Stromal cell of bone marrow (primary cell): ENCODE data around the gene FAM229B.
"Not testable (repeated sequence)": the region's sequence is repeated elsewhere in the genome, so short reads cannot be mapped to it uniquely, and the experiment has no call there.

Source experiments
- DNase-seq: peaks from one replicate; pipeline ENCODE4 v3.0.0-alpha.2; 2012; ENCODE audit warnings: low read depth

The FAM229B gene, protein sequence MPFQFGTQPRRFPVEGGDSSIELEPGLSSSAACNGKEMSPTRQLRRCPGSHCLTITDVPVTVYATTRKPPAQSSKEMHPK

DNA sequence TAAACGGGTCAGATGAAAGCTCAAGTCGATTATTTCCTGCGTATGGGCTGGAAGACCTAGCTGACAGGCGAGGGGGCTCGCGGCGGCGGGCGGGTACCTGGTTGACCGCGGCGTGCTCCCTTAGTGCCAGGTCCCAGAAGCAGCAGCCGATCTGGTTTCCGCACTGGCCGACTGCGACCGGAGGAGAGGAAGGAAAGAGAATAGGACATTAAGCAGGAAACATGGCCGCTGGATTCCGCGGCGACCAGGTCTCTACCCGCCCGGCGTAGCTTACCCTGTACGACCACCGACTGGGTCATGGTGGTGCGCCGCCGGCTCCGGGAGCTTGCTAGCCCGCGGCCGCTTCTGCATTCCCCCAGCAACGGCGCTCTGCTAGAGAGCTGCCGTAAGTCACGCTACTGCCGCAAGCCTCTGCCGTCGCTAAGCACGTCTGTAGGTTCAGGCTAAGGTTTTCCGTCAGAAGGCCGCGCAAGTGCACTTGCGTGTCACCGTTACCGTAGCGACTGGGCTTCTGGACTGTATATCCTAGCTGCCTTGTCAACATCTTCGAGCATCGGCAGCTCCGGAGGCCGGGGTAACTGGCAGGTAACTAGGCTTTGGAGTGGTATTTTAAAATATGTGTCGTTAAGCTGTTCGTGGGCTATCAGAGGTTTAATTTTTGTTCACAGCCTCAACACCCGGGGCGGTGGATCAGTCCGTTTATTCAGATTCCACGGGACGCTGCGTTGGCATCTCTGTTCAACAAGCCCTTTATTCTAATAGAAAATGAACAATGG is at the start of gene FAM229B, which contains the start of gene TUBE1:
Gene FAM229B, plus strand, starts transcription at position 456 of the 776 bp plus-strand sequence. CDS start 11,693 bp downstream, outside the sequence.
Gene TUBE1, minus strand, starts transcription at position 347 of the 776 bp plus-strand sequence. Its CDS starts 48 bp downstream, at position 299.
- peak; percentile 98 for DNase-seq

DNA sequence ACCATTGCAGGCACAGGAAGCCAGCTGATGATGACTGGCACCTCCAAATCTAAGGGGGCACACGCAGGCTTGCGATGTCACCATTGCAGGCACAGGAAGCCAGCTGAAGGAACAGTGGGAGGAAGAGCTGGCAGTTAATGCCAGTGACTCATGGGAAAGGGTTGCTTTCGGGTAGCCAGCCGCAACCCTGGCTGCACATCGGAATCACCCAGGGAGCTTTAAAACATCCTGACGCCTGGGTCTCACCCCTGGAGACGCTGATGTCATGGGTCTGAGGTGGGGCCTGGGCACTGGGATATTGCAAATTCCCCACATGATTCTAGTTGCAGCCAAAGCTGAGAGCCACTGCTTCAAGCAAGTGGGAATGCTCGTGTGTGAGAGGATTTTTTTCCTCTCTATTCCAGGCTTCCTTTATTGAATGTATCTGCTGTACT is 49.6 kb upstream of the FAM229B start:
- DNase-seq: peak; percentile 97

DNA sequence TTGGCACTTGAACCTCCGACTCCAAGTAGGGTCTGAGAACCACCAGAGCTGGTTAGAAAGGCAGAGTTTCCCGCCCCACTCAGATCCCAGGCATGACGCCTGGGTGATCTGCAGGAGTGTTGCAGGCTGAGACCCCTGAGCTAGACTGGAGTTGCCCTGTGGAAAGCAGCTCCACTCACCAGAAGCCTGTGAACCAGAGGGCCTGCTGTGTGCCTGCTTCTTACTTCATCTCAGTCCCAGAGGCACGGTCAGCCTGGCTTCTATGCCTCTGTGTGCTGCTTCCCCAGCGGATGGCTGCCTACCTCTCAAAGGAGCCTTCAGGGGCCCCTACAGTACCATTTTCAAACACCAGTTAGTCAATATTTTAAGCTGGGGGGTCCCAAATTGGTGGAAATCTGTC is 49.1 kb upstream of the FAM229B start:
- DNase-seq: peak; percentile 28

DNA sequence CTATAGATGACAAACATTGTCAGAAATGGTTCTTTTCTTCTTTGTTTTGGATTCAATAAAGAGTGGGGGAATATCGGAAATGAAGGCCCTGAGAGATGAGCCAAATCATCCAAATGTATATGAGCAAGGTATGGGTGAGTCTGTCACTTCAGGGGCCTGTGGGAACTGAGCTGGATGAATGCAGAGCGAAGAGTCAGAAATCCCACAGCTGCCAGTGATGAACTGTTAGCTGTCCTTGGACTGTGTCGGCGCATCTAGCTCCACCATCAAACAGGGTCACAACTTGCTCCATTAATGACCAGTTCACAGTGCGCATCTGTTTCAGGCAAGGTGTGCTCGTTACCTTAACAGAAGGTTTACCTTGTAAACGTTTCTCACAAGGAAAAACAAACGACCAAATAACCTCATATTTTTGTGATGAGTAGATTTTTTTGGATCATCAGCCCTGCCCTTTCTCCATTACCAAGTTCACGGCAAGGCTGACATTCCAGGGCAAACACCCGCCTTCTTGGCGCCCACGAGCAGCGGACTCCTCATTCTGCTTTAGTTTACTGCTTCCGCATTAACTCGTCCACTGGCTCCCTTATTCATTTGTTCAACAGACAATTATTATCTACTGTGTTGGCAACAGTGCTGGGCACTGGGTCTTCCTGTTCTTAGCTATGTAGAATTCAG is 48.5 kb upstream of the FAM229B start:
- DNase-seq: no peak

DNA sequence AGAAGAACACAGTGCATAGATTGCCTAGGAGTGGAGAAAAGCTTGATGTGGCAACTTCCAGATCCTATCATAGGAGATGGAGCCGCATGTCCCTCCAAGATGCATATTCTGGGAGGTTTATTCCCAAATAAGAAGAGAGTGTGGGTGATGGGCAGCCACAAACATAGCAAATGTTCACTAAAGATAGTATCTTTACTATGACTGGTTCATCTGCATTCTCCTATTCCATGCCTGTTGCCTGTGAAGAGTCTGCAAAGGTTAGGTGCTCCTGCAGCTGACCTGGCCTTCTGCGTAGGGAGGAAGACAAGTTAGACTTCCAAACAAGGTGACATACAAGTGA is 48.0 kb upstream of the FAM229B start:
- DNase-seq: no peak

DNA sequence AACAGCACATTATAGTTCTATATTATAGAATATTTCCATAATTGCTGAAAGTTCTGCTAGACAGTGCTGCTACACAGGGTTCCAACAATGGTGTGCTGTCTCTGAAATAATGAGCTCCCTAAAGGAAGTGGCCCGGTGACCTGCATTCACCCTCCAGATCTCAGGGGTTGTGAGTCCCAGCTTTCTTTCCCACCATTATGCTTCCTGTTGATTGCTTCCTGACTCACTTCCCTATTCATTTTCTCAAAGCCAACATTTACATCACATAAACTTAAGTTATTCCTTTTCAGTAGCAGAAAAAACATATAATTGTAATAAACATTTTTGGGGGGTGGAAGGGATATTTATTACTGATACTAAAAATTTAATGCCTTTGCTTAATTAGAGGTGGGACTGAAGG is 46.4 kb upstream of the FAM229B start:
- DNase-seq: no peak

DNA sequence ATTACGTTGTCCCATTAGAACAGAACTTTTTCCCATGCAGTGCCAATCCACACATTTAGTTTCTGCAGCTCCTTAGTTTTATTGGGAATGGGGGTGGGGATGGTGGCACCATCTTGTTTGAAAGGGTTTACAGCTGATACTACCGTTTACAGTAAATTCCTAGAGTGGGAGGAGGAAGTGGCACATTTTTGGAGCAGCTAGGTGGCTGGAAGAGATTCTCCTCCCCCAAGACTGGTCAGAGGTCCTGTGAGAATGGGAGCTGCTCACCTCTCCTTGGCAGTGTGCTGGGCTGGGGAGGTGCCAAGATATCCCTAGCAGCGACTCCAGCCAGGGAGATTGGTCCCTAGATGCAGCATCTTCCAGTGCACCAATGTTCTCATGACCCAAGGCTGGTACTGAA is 45.9 kb upstream of the FAM229B start:
- DNase-seq: no peak

DNA sequence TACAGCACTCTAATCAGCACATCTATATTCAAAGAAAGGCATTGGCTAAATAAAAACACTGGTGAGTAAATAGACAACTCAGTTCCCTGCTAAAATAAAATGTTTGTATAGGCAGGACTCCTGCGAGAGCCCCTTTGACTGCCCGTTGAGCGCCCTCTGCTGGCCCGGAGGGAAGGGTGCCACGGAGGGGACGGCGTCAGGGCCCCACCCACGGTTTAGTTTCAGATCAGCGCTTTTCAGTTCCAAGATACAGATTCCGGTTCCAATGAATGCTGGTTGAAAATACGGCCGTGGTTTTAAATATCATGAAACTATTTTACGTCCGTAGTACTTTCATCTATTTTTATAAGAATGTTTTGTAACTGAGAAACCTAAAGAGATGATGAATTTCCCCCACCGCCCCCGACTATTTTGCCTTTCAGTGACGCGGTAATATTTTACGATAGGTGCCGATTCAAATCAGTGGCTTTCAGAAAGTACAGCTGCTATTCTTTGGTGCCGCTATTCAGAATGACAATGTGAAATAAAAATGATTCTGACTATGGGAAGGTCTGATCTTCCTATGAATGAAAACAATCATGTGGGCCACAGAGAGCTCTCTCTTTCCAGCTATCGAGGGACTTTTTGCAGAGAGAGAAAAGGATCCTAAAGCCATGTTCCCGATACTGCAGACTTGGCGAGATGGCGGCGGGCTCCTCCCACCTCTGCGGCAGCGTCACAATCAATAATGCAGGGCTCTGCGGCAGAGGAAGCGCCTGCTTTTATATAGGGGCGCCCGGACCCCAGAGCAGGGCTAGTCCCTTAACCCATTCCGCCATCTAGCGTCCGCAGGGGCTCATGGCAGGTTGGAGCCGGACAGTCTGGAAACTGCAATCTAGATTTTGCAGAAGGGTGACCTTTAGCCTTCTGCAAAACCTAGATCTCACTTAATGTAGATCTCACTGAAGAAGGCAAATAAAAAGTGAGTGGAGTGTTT is 44.1 kb upstream of the FAM229B start:
- DNase-seq: peak; percentile 78

DNA sequence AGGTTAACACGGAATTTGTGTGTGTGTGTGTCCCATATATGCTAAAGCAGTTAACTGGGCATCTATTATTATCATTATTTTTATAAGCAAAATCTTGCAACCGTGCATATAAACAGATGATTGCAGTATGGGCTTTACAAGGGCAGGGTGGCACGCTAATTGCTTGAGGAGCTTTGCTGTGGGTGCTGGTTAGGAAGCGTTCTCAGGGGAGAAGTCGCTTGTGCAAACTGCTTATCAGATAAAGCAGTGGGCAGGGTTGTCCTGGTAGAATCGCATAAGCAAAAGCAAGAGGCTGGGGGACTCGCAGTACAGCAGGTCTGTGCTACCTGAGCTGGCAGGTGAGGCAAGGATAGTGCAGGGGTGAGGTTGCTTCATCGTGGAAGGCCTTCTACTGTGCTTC is 43.2 kb upstream of the FAM229B start:
- no peak for DNase-seq

DNA sequence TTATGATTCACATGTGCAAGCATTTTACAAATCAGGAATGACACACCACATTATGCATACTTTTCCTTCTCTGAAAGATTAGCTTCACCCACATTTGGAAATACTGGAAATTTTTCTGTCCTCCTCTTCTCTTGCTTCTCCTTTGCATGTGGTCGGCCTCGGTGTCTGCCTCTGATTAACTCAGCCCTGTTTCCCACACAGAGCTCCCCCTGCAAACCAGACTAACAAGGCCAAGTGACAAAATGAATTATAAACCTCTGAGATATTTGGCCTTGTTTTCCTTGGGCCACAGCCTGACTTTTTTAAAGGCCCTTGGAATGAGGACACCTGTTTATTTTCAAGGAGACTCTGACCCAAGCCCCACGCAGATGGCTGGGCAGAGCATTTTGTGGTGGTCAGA is 42.5 kb upstream of the FAM229B start:
- peak; percentile 78 for DNase-seq

DNA sequence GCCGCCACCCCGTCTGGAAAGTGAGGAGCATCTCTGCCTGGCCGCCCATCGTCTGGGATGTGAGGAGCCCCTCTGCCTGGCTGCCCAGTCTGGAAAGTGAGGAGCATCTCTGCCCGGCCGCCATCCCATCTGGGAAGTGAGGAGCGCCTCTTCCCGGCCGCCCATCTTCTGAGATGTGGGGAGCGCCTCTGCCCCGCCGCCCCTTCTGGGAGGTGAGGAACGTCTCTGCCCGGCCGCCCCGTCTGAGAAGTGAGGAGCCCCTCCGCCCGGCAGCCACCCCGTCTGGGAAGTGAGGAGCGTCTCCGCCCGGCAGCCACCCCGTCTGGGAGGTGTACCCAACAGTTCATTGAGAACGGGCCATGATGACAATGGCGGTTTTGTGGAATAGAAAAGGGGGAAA is 39.9 kb upstream of the FAM229B start:
- not testable (repeated sequence) for DNase-seq

DNA sequence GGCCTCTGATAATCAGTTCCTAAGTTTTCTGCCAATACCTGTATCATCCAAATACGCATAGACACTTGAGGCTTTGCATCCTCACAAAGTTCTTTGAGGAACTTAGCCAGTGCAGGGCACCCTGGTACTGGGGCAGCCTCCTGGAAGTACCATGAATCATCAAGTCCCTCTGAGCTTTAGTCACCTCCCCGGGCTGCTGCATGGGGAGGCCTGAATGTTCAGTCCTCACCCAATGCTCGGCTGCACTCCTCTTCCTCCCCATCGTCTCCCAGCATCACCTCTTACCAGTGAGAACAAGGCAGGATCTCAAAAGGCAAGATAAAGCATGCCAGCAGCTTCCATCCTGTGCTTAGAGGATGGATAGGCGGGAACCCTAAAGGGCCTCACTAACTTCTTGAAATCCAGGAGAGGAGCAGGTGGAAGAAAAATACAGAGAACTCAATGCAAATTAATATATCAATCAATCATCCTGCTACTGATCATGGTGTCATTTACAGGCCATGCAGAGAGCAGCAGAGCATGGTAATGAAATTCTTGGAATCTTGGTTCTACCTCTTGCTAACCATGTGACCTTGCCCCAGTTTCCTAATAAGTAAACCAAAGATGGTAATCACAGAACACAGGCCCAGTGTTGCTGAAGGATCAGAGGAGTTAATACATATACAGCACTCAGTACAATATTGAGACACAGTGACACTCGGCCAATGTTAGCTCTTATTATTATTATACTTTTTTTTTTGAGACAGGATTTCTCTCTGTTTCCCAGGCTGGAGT is 38.2 kb upstream of the FAM229B start:
- no peak for DNase-seq

DNA sequence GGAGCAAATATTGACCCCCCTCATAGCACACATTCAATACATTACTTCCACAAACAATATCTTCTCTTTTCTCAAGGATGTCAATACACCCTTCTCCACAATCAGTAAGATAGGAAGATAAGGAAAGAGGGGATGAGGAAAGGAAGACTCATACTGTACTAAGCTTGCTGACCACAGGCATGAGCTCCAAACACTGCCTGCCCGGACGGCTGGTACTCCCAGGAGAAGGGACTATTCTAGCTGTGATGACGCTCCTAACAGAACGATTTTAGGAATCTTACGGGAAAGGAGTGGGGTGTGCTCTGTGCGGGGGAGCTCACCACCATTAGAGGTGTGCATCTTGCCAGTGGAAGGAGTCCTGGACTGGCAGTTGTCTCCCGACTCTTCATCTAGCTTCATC is 37.4 kb upstream of the FAM229B start:
- DNase-seq: no peak

DNA sequence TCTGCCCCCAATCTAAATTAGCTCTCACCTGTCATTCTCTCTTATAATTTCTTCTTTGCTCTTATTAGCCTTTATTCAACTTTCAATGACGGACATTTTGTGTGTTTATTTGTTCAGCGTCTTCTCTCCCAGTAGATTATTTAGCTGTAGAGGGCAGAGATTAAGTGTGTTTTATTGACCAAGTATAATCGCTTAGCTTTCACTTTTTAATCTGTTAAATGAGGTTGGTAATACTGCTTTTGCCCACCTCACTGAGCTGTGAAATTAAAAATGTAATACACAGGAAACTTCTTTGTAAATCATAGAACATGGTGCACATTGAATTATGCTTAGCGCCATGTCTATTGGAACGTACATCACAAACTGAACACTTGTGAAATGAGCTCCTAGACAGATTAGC is 37.0 kb upstream of the FAM229B start:
- no peak for DNase-seq

DNA sequence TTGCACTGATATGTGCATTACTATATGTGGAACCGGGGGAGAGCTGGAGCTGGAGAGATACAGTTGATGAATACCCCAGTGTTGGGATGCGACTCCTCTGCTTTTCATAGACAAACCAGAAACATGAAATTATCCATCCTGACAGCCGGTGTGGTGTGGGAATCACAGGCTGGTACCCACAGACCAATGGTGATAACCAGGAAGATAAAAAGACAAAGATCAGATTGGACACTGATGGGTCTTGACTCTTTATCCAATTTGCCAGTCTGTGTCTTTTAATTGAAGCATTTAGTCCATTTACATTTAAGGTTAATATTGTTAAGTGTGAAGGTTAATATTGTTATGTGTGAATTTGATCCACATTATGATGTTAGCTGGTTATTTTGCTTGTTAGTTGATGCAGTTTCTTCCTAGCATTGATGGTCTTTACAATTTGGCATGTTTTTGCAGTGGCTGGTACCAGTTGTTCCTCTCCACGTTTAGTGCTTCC is 36.1 kb upstream of the FAM229B start:
- DNase-seq: not testable (repeated sequence)

DNA sequence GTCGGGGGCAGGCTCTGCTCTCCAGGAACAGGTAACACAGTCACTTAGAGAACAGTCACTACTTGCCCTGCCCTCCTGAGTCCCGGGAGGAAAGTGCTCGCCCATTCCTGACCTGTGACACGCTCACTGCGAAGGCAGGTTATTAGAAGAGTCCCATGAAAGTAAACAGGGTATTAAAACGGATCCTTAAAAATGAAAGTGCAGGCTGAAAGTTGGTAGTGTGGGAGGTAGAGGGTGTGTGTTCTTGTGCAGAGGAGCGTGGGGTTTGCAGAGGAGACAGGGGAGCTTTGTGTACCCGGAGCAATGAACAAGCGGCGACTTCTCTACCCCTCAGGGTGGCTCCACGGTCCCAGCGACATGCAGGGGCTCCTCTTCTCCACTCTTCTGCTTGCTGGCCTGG is 33.4 kb upstream of the FAM229B start, which contains the start of gene CCN6:
Gene CCN6, plus strand, starts transcription at position 104 of the 400 bp plus-strand sequence. Its CDS starts 254 bp downstream, at position 358.
- no peak for DNase-seq

DNA sequence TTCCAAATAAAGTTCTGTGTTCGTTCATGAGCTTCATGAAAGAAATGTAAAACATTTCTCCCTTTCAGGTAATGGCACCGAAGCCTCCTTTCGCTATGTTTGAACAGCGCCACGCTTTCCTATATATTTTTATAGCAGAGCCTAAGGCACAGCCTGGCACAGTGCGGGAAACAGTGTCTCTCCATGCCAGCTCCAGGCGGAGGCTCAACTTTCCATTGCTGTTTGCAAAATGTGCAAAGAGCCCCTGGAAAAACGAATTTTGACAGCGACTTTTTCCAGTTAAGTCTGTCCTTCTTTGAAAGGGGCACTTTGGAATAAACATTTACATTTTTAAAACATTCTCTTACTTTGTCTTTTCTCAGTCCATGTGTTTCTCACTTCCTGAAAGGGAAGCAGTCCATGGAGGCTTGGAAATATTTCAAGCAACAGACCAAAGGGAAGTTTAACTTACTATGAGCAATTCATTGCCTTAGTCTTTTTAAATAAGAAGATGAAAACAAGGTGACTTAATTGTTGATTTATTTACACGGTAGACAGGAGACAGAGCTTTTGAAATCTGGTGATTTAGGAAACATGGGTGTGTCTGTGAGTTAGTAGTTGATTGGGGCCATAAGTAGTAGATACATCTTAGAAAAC is 32.7 kb upstream of the FAM229B start:
- no peak for DNase-seq

DNA sequence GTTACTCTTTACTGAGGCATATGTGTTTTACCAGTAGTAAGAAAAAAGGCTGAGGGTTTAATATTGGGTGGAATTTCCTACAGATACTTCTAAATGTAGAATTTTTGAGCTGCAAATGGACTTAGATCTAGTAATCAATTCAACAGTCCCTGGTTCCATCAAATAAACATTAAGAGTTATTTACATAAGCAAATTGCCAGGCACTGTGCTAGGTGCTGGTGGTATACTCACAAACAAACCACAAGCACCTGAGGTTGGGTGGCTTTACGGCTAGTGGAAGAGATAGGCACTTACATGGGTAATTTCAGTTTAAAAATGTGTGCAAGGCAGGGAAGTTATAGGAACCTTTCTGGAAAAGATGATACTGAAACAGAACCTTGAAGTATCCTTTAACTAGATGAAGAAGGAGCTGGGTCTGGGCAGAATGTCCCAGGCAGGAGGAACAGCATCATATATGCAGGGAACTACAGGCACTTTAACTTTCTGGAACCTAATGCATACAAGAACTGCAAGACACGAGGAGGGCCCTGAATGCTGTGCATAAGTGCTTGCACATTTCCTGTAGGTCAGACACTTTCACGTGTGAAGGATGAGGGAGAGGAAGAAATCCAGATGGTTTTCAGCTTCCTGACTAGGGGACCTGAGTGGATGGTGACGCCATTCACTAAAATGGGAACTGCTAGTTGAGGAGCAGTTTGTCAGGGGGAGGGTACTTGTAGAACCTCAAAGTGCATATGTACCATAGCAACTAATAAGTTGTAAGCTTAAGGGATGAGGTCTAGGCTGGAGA is 29.0 kb upstream of the FAM229B start:
- DNase-seq: no peak

DNA sequence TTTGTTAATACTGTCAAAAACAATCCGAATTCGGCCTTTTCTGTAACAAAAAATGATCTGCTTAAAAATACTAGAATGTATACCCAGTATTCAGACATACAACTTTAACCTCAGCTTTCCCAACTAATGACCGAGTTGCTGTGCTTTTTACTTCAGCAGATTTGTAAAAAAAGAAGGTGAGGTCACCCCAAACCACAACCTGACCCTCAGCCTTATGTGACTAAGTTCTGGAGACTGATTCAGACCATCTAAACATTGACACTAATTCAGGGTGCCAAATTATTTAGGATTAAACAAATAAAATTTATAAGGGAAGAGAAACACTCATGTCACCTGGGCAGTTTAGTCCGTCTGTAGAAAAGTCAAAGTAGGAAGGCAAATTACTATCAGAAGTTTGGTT is 25.8 kb upstream of the FAM229B start:
- DNase-seq: no peak

DNA sequence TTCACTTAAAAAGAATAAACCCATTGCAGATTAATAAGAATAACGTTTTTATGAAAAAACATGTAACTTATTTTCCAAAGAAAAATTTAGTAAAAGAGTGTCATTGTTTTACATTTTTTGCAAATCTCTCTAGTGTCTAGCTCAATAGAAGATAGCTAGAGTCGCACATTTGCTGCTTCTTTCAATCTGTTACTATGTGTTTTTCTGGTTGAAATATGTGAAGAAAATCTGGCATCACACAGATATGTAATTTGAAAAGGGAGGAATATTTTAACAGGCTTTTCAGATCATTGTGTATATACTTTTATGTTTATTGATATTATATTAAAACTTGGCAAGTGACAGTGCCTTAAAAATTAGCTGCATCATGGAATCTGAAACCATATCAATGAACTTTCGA is 24.4 kb upstream of the FAM229B start:
- no peak for DNase-seq
